ENCODE measurements around the gene TMEM151A. TPM values are rescaled to one million over a fixed set of nuclear protein-coding genes. Genes with fewer than 3 reads are reported as not detected.

The TMEM151A gene
- total RNA-seq, 1 experiment from 2014 or later: 1.4 TPM

DNA sequence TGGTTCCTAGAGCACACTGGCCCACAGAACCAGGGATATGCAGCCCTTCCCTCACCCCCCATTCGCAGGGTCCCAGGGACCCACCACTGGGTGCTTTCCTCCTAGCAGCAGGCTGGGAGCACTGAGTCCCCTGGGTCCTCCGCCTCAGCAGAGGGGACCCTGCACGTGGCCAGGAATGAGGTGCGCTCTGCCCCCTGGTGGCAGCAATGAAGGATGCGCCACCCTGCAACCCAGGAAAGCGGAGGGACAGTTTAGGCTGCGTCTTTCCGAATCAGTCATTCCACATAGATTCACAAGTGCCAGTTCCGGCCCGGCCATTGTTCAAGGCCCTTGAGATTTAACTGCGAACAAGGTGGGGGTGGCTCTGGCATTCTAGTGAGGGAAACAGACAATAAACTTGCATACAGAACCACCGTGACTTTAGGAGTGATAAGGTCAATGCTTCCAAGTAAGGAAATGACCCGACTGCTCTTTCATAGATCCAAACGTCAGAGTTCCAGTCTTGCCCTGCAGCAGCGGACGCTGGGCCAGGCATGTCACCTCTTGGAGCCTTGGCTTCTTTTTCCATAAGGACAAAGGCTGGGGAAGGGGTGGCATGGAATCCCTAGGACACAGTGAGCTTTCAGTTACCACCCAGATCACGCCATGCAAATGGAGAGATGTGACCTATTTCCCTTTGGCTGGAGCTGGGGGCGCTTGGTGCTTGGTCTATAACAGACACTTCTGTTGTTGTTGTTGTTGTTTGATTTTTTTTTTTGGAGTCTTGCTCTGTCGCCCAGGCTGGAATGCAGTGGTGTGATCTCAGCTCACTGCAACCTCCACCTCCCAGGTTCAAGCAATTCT is 36.8 kb downstream of the TMEM151A start:
- no TSS peak for BruUV-seq (replicated peaks)
- TF ChIP-seq, protein P1, sequence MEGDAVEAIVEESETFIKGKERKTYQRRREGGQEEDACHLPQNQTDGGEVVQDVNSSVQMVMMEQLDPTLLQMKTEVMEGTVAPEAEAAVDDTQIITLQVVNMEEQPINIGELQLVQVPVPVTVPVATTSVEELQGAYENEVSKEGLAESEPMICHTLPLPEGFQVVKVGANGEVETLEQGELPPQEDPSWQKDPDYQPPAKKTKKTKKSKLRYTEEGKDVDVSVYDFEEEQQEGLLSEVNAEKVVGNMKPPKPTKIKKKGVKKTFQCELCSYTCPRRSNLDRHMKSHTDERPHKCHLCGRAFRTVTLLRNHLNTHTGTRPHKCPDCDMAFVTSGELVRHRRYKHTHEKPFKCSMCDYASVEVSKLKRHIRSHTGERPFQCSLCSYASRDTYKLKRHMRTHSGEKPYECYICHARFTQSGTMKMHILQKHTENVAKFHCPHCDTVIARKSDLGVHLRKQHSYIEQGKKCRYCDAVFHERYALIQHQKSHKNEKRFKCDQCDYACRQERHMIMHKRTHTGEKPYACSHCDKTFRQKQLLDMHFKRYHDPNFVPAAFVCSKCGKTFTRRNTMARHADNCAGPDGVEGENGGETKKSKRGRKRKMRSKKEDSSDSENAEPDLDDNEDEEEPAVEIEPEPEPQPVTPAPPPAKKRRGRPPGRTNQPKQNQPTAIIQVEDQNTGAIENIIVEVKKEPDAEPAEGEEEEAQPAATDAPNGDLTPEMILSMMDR (IDR thresholded peaks at IDR 0.05; ENCODE audit: unreplicated experiment): peak; percentile 90
- Mint-ChIP-seq H3K27ac (ENCODE audit: unreplicated experiment) (no peak overlapping the region), H3K9me3 (ENCODE audit: low read depth, unreplicated experiment) (no peaks in the 10 kb centered on the region), H3K27me3 (ENCODE audit: unreplicated experiment) (peaks cover 6% of the 10 kb centered on the region), H3K4me3 (ENCODE audit: low read depth, unreplicated experiment) (no peak overlapping the region), H3K4me1 (ENCODE audit: low read depth, unreplicated experiment) (peaks cover 18% of the 10 kb centered on the region), H3K36me3 (ENCODE audit: insufficient read depth, unreplicated experiment) (peaks cover 20% of the 10 kb centered on the region)
- CTCF ChIA-PET: interaction anchor here (1.0 kb wide), 1 partner anchor 17 kb away, joined by 7 read pairs; no protein-coding TSS in a partner anchor
- intact Hi-C loops (cut with micrococcal nuclease; ENCODE audit: unreplicated experiment): no loop called here
- DNase-seq: peak; percentile 83

DNA sequence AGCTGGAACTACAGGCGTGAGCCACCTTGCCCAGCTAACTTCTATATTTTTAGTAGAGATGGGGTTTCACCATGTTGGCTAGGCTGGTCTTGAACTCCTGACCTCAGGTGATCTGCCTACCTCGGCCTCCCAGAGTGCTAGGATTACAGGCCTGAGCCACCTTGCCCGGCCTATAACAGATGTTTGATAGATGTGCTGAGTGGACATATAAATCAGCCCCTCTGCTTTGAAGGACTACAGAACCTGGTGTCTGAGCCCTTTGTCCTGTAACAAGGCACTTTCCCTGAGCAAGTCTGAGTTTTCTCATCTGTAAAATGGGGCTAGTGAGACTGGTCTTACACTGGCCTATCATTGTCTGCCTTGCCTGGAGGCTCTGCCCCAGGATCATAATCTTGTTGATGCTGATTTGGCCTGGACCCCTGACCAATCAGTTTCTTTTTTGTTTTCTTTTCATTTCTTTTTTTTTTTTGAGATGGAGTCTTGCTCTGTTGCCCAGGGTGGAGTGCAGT is 37.5 kb downstream of the TMEM151A start:
- no peak overlapping the region for H3K4me3 Mint-ChIP-seq (ENCODE audit: low read depth, unreplicated experiment)
- BruUV-seq (replicated peaks): no TSS peak
- TF ChIP-seq, protein P1 (IDR thresholded peaks at IDR 0.05; ENCODE audit: unreplicated experiment): no peak
- H3K27me3 Mint-ChIP-seq (ENCODE audit: unreplicated experiment): no peaks in the 10 kb centered on the region
- intact Hi-C loops (cut with micrococcal nuclease; ENCODE audit: unreplicated experiment): no loop called here
- H3K9me3 Mint-ChIP-seq (ENCODE audit: low read depth, unreplicated experiment): no peaks in the 10 kb centered on the region
- H3K27ac Mint-ChIP-seq (ENCODE audit: unreplicated experiment): no peak overlapping the region
- no peak for DNase-seq
- peaks cover 18% of the 10 kb centered on the region for H3K4me1 Mint-ChIP-seq (ENCODE audit: low read depth, unreplicated experiment)
- CTCF ChIA-PET: interaction anchor here (1.0 to 2.1 kb wide), 2 partner anchors 17 kb away, joined by 5 to 7 read pairs; no protein-coding TSS in a partner anchor
- H3K36me3 Mint-ChIP-seq (ENCODE audit: insufficient read depth, unreplicated experiment): peaks cover 20% of the 10 kb centered on the region

DNA sequence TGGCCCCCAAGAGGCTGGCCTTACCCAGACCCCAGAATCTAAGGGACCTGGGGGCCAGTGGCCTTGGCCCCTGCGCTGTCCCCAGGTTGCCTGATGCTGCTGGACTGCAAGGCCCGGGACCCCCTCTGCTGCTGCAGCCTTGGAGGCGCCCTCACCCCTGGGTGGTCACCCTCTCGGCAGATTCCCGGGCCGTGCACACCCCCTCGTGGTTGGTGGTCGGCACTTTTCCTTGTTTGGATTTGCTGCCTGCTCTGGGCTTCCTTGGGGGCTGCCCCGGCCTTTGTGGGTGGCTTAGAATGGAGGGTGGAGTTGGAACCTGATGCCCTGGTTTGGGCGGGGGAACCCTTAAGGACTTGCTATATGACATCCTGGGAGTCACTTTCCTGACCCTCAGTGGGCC is 39.2 kb downstream of the TMEM151A start:
- no peaks in the 10 kb centered on the region for H3K27me3 Mint-ChIP-seq (ENCODE audit: unreplicated experiment)
- H3K4me1 Mint-ChIP-seq (ENCODE audit: low read depth, unreplicated experiment): peaks cover 26% of the 10 kb centered on the region
- intact Hi-C loops (cut with micrococcal nuclease; ENCODE audit: unreplicated experiment): no loop called here
- CTCF ChIA-PET: interaction anchor here (2.1 kb wide), 1 partner anchor 18 kb away, joined by 5 read pairs; no protein-coding TSS in a partner anchor
- H3K9me3 Mint-ChIP-seq (ENCODE audit: low read depth, unreplicated experiment): no peaks in the 10 kb centered on the region
- no TSS peak for BruUV-seq (replicated peaks)
- H3K36me3 Mint-ChIP-seq (ENCODE audit: insufficient read depth, unreplicated experiment): peaks cover 30% of the 10 kb centered on the region
- no peak for DNase-seq
- H3K4me3 Mint-ChIP-seq (ENCODE audit: low read depth, unreplicated experiment): no peak overlapping the region
- TF ChIP-seq, protein P1 (IDR thresholded peaks at IDR 0.05; ENCODE audit: unreplicated experiment): no peak
- no peak overlapping the region for H3K27ac Mint-ChIP-seq (ENCODE audit: unreplicated experiment)

DNA sequence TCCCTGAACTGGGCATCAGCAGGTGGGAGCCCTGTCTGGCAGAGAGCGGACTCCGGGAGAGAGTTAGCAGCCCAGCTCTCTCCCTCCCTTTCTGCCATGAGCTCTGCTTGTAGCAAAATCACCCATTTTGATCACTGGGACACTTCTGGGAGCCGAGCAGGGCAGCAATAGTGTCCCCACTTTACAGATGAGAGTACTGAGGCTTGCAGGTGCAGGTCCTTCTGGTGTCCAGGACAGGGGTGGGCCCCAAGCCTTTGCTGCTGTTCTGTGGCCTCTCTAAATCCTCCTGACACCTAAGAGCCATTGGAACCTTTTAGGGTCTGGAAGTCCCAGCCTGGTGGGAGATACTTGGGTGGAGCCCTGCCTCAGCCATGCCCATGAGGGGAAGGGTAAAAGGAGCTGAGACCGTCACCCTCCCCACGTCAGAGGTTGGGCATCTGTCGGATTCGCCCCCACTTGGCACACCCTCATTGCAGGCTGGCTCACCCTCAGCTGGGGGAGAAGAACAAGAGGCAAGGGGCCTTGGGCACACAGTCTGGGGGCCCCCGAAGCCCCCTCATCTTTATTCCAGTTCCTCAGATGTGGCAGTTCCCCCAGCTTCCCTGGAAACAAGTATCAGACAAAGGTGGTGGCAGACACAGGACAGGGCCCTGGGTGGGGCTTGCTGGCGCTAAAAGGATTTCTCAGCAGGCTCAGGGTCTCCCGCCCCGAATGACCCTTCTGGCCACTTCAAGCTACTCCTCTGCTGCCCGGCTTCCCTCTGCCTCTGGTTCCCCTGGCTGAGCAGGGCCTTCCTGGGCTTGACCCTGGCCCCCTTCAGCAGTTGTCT is 40.1 kb downstream of the TMEM151A start:
- TF ChIP-seq, protein P1 (IDR thresholded peaks at IDR 0.05; ENCODE audit: unreplicated experiment): no peak
- peaks cover 38% of the 10 kb centered on the region for H3K36me3 Mint-ChIP-seq (ENCODE audit: insufficient read depth, unreplicated experiment)
- H3K4me3 Mint-ChIP-seq (ENCODE audit: low read depth, unreplicated experiment): no peak overlapping the region
- intact Hi-C loops (cut with micrococcal nuclease; ENCODE audit: unreplicated experiment): no loop called here
- BruUV-seq (replicated peaks): no TSS peak
- DNase-seq: no peak
- CTCF ChIA-PET: interaction anchor here (2.1 kb wide), 1 partner anchor 19 kb away, joined by 5 read pairs; no protein-coding TSS in a partner anchor
- H3K9me3 Mint-ChIP-seq (ENCODE audit: low read depth, unreplicated experiment): no peaks in the 10 kb centered on the region
- no peak overlapping the region for H3K27ac Mint-ChIP-seq (ENCODE audit: unreplicated experiment)
- H3K4me1 Mint-ChIP-seq (ENCODE audit: low read depth, unreplicated experiment): peaks cover 30% of the 10 kb centered on the region
- H3K27me3 Mint-ChIP-seq (ENCODE audit: unreplicated experiment): no peaks in the 10 kb centered on the region
